ENCODE results near the gene EPB41L4A. TPM values are rescaled to one million over a fixed set of nuclear protein-coding genes. Genes with fewer than 3 reads are reported as not detected.
A peak's percentile ranks its signal among the peaks of the same experiment; 100 is the strongest.

The EPB41L4A gene
- total RNA-seq, 6 donors from 2014 or later, result 15.9 to 45.1 (median 28.1) TPM

DNA sequence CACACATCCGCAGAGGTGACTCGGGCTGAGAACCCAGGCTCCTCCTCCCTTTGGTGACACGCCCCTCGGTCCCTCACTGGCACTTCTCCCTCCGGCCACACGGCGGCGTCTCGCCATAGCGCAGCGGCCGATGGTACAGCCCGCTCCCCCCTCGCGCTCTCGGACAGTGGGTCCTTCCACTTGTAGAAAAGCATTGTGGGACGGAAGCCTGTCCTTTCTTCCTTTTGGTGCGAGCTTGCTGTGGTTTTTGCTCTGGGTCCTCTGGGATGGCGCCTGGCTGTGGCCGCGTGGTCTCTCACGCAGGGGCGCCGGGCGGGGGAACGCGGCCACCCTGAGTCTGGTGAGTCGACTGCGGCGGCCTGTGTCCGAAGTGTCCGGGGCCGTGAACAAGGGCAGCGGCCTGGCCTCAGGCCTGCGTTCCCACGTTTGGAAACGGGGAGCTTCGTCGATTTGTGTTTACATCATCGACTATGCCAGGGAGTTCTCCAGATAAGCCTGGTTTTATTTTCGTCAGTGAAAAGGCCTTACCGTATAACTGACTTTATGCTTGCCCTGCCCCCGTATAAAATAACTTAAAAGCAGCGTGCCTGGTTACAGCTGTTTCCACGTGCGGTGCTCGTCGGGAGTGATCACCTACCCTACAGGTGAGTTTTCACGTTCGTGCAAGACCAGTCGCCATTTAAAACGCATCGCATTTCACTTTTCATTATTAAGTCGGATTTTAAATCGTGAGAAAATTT, 258.3 kb downstream of the EPB41L4A start:
- no peaks in the 10 kb centered on the region for H3K9me3 ChIP-seq
- peak overlapping the region; percentile 71 to 84 (median 80) for H3K27ac ChIP-seq
- ATAC-seq (ENCODE audit: low FRiP score in 2 of 2), result peak; percentile 98 to 99
- peaks cover 15 to 27% (median 19%) of the 10 kb centered on the region in 4 donors for H3K4me1 ChIP-seq
- DNase-seq, result peak; percentile 91 to 97
- WGBS, 2 donors, result 1% methylated on average over 31 to 55 of the region's 55 CpGs
- no peaks in the 10 kb centered on the region for H3K27me3 ChIP-seq
- peak overlapping the region; percentile 64 to 92 (median 76) for H3K4me3 ChIP-seq
- TF ChIP-seq, protein P1, sequence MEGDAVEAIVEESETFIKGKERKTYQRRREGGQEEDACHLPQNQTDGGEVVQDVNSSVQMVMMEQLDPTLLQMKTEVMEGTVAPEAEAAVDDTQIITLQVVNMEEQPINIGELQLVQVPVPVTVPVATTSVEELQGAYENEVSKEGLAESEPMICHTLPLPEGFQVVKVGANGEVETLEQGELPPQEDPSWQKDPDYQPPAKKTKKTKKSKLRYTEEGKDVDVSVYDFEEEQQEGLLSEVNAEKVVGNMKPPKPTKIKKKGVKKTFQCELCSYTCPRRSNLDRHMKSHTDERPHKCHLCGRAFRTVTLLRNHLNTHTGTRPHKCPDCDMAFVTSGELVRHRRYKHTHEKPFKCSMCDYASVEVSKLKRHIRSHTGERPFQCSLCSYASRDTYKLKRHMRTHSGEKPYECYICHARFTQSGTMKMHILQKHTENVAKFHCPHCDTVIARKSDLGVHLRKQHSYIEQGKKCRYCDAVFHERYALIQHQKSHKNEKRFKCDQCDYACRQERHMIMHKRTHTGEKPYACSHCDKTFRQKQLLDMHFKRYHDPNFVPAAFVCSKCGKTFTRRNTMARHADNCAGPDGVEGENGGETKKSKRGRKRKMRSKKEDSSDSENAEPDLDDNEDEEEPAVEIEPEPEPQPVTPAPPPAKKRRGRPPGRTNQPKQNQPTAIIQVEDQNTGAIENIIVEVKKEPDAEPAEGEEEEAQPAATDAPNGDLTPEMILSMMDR (IDR thresholded peaks at IDR 0.05), result peak; percentile 93 to 99 (median 98)
- TF ChIP-seq POLR2A (IDR thresholded peaks at IDR 0.05) (peak in 3 of 4 donors; percentile 67 to 85 (median 77)), EP300 (IDR thresholded peaks at IDR 0.05) (peak in 1 of 4 donors; percentile 56), POLR2AphosphoS5 (IDR thresholded peaks at IDR 0.05) (peak; percentile 97 to 98)
- peaks cover 0 to 38% (median 17%) of the 10 kb centered on the region in 4 donors for H3K36me3 ChIP-seq

- WGBS, 2 donors, result 53 to 65% methylated on average over 5 of the region's 5 CpGs
- H3K27ac ChIP-seq, result peak overlapping the region in 1 of 4 donors; percentile 84
- peak in 1 of 2 donors; percentile 36 for DNase-seq
Observed at GRCh38 chr5:112159435-112159834, 259.6 kb downstream of the EPB41L4A start.

GRCh38 chr5:112156211-112156610, 262.9 kb downstream of the EPB41L4A start:
- Histone ChIP-seq H3K9me3 (no peaks in the 10 kb centered on the region), H3K36me3 (no peaks in the 10 kb centered on the region), H3K27me3 (no peaks in the 10 kb centered on the region), H3K4me1 (peaks cover 2 to 7% (median 6%) of the 10 kb centered on the region in 4 donors), H3K27ac (no peak overlapping the region), H3K4me3 (no peak overlapping the region)
- TF ChIP-seq EP300 (IDR thresholded peaks at IDR 0.05) (no peak), POLR2A (IDR thresholded peaks at IDR 0.05) (no peak), POLR2AphosphoS5 (IDR thresholded peaks at IDR 0.05) (no peak)
- TF ChIP-seq, protein P1 (IDR thresholded peaks at IDR 0.05), result no peak
- ATAC-seq (ENCODE audit: low FRiP score in 2 of 2), result no peak
- no peak for DNase-seq
- WGBS, 2 donors, result 80 to 85% methylated on average over 3 of the region's 3 CpGs

More at GRCh38 chr5:112159435-112159834, 259.6 kb downstream of the EPB41L4A start:
- TF ChIP-seq EP300 (IDR thresholded peaks at IDR 0.05) (peak in 1 of 4 donors; percentile 56), POLR2A (IDR thresholded peaks at IDR 0.05) (no peak), POLR2AphosphoS5 (IDR thresholded peaks at IDR 0.05) (peak; percentile 88 to 90)
- TF ChIP-seq, protein P1 (IDR thresholded peaks at IDR 0.05), result no peak
- peak; percentile 20 to 31 for ATAC-seq (ENCODE audit: low FRiP score in 2 of 2)
- Histone ChIP-seq H3K27me3 (no peaks in the 10 kb centered on the region), H3K9me3 (no peaks in the 10 kb centered on the region), H3K4me1 (peaks cover 15 to 27% (median 19%) of the 10 kb centered on the region in 4 donors), H3K4me3 (no peak overlapping the region), H3K36me3 (peaks cover 0 to 26% (median 14%) of the 10 kb centered on the region in 4 donors)

- TF ChIP-seq POLR2A (IDR thresholded peaks at IDR 0.05), result no peak
- TF ChIP-seq, protein P1 (IDR thresholded peaks at IDR 0.05), result no peak
- TF ChIP-seq EP300 (IDR thresholded peaks at IDR 0.05), result no peak
- TF ChIP-seq POLR2AphosphoS5 (IDR thresholded peaks at IDR 0.05), result no peak
- Histone ChIP-seq H3K27ac (no peak overlapping the region), H3K9me3 (no peaks in the 10 kb centered on the region), H3K4me3 (no peak overlapping the region), H3K36me3 (no peaks in the 10 kb centered on the region), H3K27me3 (no peaks in the 10 kb centered on the region), H3K4me1 (peaks cover 0 to 3% (median 2%) of the 10 kb centered on the region in 4 donors)
- DNase-seq, result no peak
- ATAC-seq (ENCODE audit: low FRiP score in 2 of 2), result no peak
Observed at GRCh38 chr5:112154940-112155686, 264.0 kb downstream of the EPB41L4A start.
